Measurements from ENCODE around the gene EDC4.

GRCh38 chr16:67834242-67834614 lies 38.6 kb upstream of the EDC4 start:
- TF ChIP-seq CTCF (IDR thresholded peaks at IDR 0.05): no peak
- no peak for TF ChIP-seq POLR2A (IDR thresholded peaks at IDR 0.05)
